Trophoblast cell (in vitro differentiated cells and primary cell): ENCODE measurements around the gene MAML2.

Experiments
- DNase-seq, 2 donors: peaks; one replicate each; pipeline ENCODE4 v3.0.0-alpha.2; 2016
- H2AFZ ChIP-seq: 2 replicates; pipeline ENCODE4 v1.6.1; 2013; ENCODE audit warnings: low read length, moderate library complexity, mild to moderate bottlenecking; ENCODE audit not compliant: insufficient read depth, poor library complexity
- H2AK5ac ChIP-seq: 2 replicates; pipeline ENCODE4 v1.6.1; 2013; ENCODE audit warnings: mild to moderate bottlenecking, low read length
- H2BK120ac ChIP-seq: 2 replicates; pipeline ENCODE4 v1.6.1; 2013; ENCODE audit warnings: low read length, mild to moderate bottlenecking, moderate library complexity; ENCODE audit not compliant: insufficient read depth, poor library complexity
- H2BK12ac ChIP-seq: 2 replicates; pipeline ENCODE4 v1.6.1; 2013; ENCODE audit warnings: mild to moderate bottlenecking, low read length, moderate library complexity
- H2BK5ac ChIP-seq: 2 replicates; pipeline ENCODE4 v1.6.1; 2013; ENCODE audit warnings: low read length, low read depth, moderate library complexity, mild to moderate bottlenecking; ENCODE audit not compliant: poor library complexity
- H3K14ac ChIP-seq: 2 replicates; pipeline ENCODE4 v1.6.1; 2013; ENCODE audit warnings: mild to moderate bottlenecking, low read length
- H3K18ac ChIP-seq: 2 replicates; pipeline ENCODE4 v1.6.1; 2013; ENCODE audit warnings: mild to moderate bottlenecking, low read length
- H3K23ac ChIP-seq: 2 replicates; pipeline ENCODE4 v1.6.1; 2013; ENCODE audit warnings: low read length
- H3K27ac ChIP-seq: 2 replicates; pipeline ENCODE4 v1.5.1; 2013; ENCODE audit warnings: low read depth, mild to moderate bottlenecking, inconsistent platforms, low read length, moderate library complexity
- H3K27me3 ChIP-seq: 2 replicates; pipeline ENCODE4 v1.6.1; 2013; ENCODE audit warnings: inconsistent platforms, mild to moderate bottlenecking, low read length, moderate library complexity; ENCODE audit not compliant: insufficient read depth
- H3K36me3 ChIP-seq, 2 experiments: 1 replicate in 1 of 2; 2 replicates in 1 of 2; pipeline ENCODE4 v1.6.1; 2013; ENCODE audit warnings: low read length in 2 of 2, mild to moderate bottlenecking in 2 of 2, moderate library complexity in 1 of 2; ENCODE audit not compliant: insufficient read depth in 2 of 2, control insufficient read depth in 1 of 2
- H3K4ac ChIP-seq: 2 replicates; pipeline ENCODE4 v1.6.1; 2013; ENCODE audit warnings: low read depth, mild to moderate bottlenecking, low read length, moderate library complexity
- H3K4me1 ChIP-seq, 2 experiments: 1 replicate in 1 of 2; 2 replicates in 1 of 2; pipeline ENCODE4 v1.6.1; 2013; ENCODE audit warnings: low read length in 2 of 2, mild to moderate bottlenecking in 2 of 2, moderate library complexity in 1 of 2; ENCODE audit not compliant: insufficient read depth in 2 of 2, control insufficient read depth in 1 of 2
- H3K4me2 ChIP-seq: 2 replicates; pipeline ENCODE4 v1.6.1; 2013; ENCODE audit warnings: inconsistent platforms, mild to moderate bottlenecking, low read length, moderate library complexity
- H3K4me3 ChIP-seq: 2 replicates; pipeline ENCODE4 v1.5.1; 2013; ENCODE audit warnings: mild to moderate bottlenecking, low read depth, low read length, inconsistent platforms
- H3K79me1 ChIP-seq: one replicate; pipeline ENCODE4 v1.6.1; 2013; ENCODE audit warnings: low read length
- H3K79me2 ChIP-seq: 2 replicates; pipeline ENCODE4 v1.6.1; 2013; ENCODE audit warnings: low read length, mild to moderate bottlenecking; ENCODE audit not compliant: control insufficient read depth, insufficient read depth, poor library complexity
- H3K9ac ChIP-seq: 2 replicates; pipeline ENCODE4 v1.6.1; 2013; ENCODE audit warnings: mild to moderate bottlenecking, low read length
- H3K9me3 ChIP-seq: 2 replicates; pipeline ENCODE4 v1.6.1; 2013; ENCODE audit warnings: low read depth, mild to moderate bottlenecking, control low read depth, inconsistent platforms, low read length; ENCODE audit not compliant: insufficient read depth
- H4K12ac ChIP-seq: 2 replicates; pipeline ENCODE4 v1.6.1; 2013; ENCODE audit warnings: low read depth, mild to moderate bottlenecking, low read length, moderate library complexity
- H4K8ac ChIP-seq: 2 replicates; pipeline ENCODE4 v1.6.1; 2013; ENCODE audit warnings: low read depth, mild to moderate bottlenecking, low read length, moderate library complexity
- H4K91ac ChIP-seq: one replicate; pipeline ENCODE4 v1.6.1; 2013; ENCODE audit warnings: low read depth, mild to moderate bottlenecking, low read length, moderate library complexity
- WGBS: extraction: QIAGEN DNeasy Blood & Tissue Kit; methylation state at CpG from one replicate; pipeline ENCODE4 v1.1.7; 2013; ENCODE audit warnings: missing lambda C conversion rate; ENCODE audit not compliant: insufficient read length, insufficient coverage; ENCODE audit errors: extremely low coverage; 5-methylcytosine and 5-hydroxymethylcytosine counted together

Gene MAML2

GRCh38 chr11:96342014-96342960 is 708 bp downstream of the MAML2 start:
- DNase-seq, result no peak
- peak overlapping the region; percentile 97 for H2BK5ac ChIP-seq
- H3K27me3 ChIP-seq, result no peaks in the 10 kb centered on the region
- H3K4me3 ChIP-seq, result peak overlapping the region; percentile 86
- peaks cover 14 to 32% of the 10 kb centered on the region in 2 experiments for H3K4me1 ChIP-seq
- peak overlapping the region; percentile 53 for H3K14ac ChIP-seq
- H2BK120ac ChIP-seq, result peak overlapping the region; percentile 94
- peak overlapping the region; percentile 87 for H4K91ac ChIP-seq
- peaks cover 31% of the 10 kb centered on the region for H3K79me2 ChIP-seq
- peaks cover 2% of the 10 kb centered on the region for H3K9me3 ChIP-seq
- H3K27ac ChIP-seq, result peak overlapping the region; percentile 88
- peak overlapping the region; percentile 64 for H2AK5ac ChIP-seq
- no peak overlapping the region for H2BK12ac ChIP-seq
- peaks cover 4 to 7% of the 10 kb centered on the region in 2 experiments for H3K36me3 ChIP-seq
- H4K8ac ChIP-seq, result peak overlapping the region; percentile 78
- H3K23ac ChIP-seq, result no peak overlapping the region
- H2AFZ ChIP-seq, result peak overlapping the region; percentile 52
- peak overlapping the region; percentile 96 for H3K9ac ChIP-seq
- H3K18ac ChIP-seq, result peak overlapping the region; percentile 91
- WGBS, result no CpG with 5 or more reads among the region's 13 CpGs
- peak overlapping the region; percentile 90 for H3K4ac ChIP-seq
- peaks cover 20% of the 10 kb centered on the region for H3K79me1 ChIP-seq
- H4K12ac ChIP-seq, result no peak overlapping the region
- peak overlapping the region; percentile 83 for H3K4me2 ChIP-seq

DNA sequence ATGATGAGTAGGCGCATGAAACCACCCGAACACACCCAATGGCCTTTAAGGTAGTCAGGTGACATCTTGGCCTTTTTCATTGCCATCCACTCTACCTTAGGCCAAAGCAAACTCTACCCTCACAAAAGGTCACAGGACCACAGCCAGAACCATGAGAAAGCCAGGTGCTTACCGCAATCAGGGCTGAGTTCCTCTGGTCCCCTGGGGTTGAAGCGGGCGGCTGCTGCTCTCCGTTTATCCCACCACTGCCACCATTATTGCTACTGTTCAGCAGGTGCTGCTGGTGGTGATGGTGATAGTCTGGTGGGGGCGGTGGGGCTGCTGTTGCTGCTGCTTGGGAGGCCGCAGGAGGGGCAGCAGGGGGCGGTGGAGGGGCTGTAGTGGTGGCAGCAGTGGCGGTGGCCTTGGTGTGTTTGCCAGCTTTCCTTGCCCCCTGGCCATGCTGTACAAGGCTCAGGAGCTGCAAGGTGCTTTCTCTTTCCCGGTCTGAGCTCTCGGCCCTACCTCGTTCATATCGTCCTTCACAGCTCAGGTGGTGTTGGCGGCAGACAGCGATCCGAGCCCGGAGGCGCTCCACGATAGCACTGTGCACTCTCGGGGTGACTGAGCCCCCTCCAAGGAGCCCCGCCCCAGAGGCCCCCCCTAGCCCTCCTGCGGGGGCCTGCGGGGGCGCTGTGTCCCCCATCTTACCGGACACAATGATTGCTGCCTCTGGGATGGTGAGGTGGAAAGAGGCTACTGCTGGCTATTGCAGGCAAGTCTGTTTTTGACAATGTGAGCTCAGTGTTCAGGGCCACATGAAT is 1.6 kb downstream of the MAML2 start:
- Histone ChIP-seq H4K12ac (no peak overlapping the region), H3K27me3 (no peaks in the 10 kb centered on the region), H3K9ac (peak overlapping the region; percentile 96), H4K91ac (peak overlapping the region; percentile 65), H2BK120ac (no peak overlapping the region), H3K14ac (peak overlapping the region; percentile 53), H3K36me3 (peaks cover 4 to 7% of the 10 kb centered on the region in 2 experiments), H4K8ac (peak overlapping the region; percentile 43), H3K4me3 (peak overlapping the region; percentile 77), H3K9me3 (peaks cover 2% of the 10 kb centered on the region), H3K4ac (peak overlapping the region; percentile 85), H2AFZ (no peak overlapping the region), H3K18ac (peak overlapping the region; percentile 21), H2AK5ac (peak overlapping the region; percentile 64), H3K4me1 (peaks cover 14 to 32% of the 10 kb centered on the region in 2 experiments), H2BK5ac (peak overlapping the region; percentile 4), H3K79me1 (peaks cover 20% of the 10 kb centered on the region), H3K23ac (peak overlapping the region; percentile 76), H3K4me2 (peak overlapping the region; percentile 83), H3K27ac (no peak overlapping the region), H2BK12ac (peak overlapping the region; percentile 34), H3K79me2 (peaks cover 31% of the 10 kb centered on the region)
- no CpG with 5 or more reads among the region's 26 CpGs for WGBS
- DNase-seq, result no peak

DNA sequence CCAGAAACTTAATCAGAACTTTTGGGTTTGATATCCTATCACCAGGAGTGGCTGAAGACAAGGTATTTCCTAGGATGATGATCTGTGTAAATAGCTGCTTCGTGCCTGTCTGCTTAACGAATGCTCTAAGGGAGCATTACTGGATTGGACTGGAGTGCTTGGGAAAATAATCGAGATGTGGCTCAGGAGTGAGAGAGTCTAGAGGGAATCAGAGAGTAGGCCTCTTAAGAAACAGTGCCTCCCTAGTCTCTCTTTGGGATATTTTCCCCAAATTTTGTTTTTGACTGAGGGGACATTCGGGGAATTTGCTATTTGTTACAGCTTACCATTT is 2.5 kb downstream of the MAML2 start:
- peak overlapping the region; percentile 83 for H3K4me2 ChIP-seq
- H4K91ac ChIP-seq, result no peak overlapping the region
- no peak overlapping the region for H2BK120ac ChIP-seq
- no peak overlapping the region for H3K4me3 ChIP-seq
- no peak overlapping the region for H3K23ac ChIP-seq
- no peaks in the 10 kb centered on the region for H3K27me3 ChIP-seq
- peaks cover 20% of the 10 kb centered on the region for H3K79me1 ChIP-seq
- H3K9me3 ChIP-seq, result peaks cover 2% of the 10 kb centered on the region
- WGBS, result no CpG with 5 or more reads among the region's 4 CpGs
- H3K18ac ChIP-seq, result no peak overlapping the region
- H3K79me2 ChIP-seq, result peaks cover 31% of the 10 kb centered on the region
- no peak overlapping the region for H3K9ac ChIP-seq
- H2BK5ac ChIP-seq, result no peak overlapping the region
- H2AFZ ChIP-seq, result no peak overlapping the region
- peaks cover 4 to 10% of the 10 kb centered on the region in 2 experiments for H3K36me3 ChIP-seq
- no peak overlapping the region for H2AK5ac ChIP-seq
- H3K4ac ChIP-seq, result peak overlapping the region; percentile 85
- no peak overlapping the region for H3K27ac ChIP-seq
- H3K4me1 ChIP-seq, result peaks cover 16 to 35% of the 10 kb centered on the region in 2 experiments
- no peak overlapping the region for H4K12ac ChIP-seq
- H4K8ac ChIP-seq, result no peak overlapping the region
- no peak for DNase-seq
- no peak overlapping the region for H2BK12ac ChIP-seq
- no peak overlapping the region for H3K14ac ChIP-seq

- no peak overlapping the region for H4K12ac ChIP-seq
- H2AK5ac ChIP-seq, result no peak overlapping the region
- H3K4me1 ChIP-seq, result peaks cover 17 to 35% of the 10 kb centered on the region in 2 experiments
- H3K79me1 ChIP-seq, result peaks cover 20% of the 10 kb centered on the region
- peak overlapping the region; percentile 39 for H3K27ac ChIP-seq
- H3K9ac ChIP-seq, result no peak overlapping the region
- WGBS, result 100% methylated on average over 1 of the region's 7 CpGs
- H3K14ac ChIP-seq, result peak overlapping the region; percentile 15
- DNase-seq, result no peak
- H3K4me3 ChIP-seq, result no peak overlapping the region
- H3K18ac ChIP-seq, result peak overlapping the region; percentile 4
- H3K36me3 ChIP-seq, result peaks cover 4 to 14% of the 10 kb centered on the region in 2 experiments
- no peak overlapping the region for H3K23ac ChIP-seq
- H4K91ac ChIP-seq, result no peak overlapping the region
- no peaks in the 10 kb centered on the region for H3K27me3 ChIP-seq
- no peak overlapping the region for H2AFZ ChIP-seq
- no peak overlapping the region for H2BK12ac ChIP-seq
- H3K4me2 ChIP-seq, result peak overlapping the region; percentile 83
- H3K9me3 ChIP-seq, result peaks cover 2% of the 10 kb centered on the region
- H2BK5ac ChIP-seq, result peak overlapping the region; percentile 10
- H3K4ac ChIP-seq, result peak overlapping the region; percentile 85
- H4K8ac ChIP-seq, result no peak overlapping the region
- H3K79me2 ChIP-seq, result peaks cover 31% of the 10 kb centered on the region
- no peak overlapping the region for H2BK120ac ChIP-seq
These were observed 3.1 kb downstream of the MAML2 start for GRCh38 chr11:96339706-96340554.
